GM18858 (cell line): ENCODE data around the gene LINGO1.

ENCODE experiments used
- ATAC-seq: cut with Tn5 transposase; IDR thresholded peaks from one replicate; pipeline ENCODE4 v1.9.1; 2021; ENCODE audit not compliant: unreplicated experiment

The LINGO1 gene

DNA sequence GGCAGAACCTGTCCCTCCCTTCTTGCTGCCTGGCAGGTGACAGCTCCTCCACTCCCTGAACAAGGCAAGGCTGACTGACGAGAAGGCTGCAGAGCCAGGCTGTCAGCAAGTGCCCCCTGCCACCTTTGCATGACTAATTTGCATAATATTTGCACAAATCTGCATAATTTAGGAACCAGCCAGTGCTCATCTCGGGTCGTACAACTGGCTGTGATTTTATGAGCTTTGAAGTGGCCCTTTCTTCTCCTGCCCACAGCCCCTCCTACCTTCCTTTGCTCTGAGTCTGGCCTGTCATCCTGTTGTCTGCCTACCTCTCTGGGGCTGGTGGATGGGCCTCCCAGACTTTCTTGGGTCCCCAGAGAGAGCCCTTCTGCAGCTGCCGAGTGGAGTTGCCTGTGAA is 58.9 kb downstream of the LINGO1 start:
- no peak for ATAC-seq

DNA sequence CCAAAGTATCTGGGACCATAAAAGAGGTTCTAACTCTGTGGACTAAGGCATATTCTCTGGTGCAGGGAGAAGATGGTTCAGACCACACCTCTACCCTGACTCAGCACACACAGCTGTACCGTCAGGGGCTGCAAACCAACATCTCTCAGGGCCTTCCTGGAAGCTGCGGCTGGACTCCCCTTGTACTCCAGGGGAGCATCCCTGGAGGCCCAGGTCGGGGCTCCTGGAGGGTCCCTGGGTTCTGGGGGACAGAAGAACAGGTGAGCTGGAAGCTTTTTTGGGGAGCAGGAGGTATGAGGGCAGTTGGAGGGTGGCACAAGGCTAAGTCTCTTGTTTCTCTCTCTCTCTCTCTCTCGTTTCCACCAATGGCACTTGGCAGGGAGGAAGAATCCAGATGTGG is 60.5 kb downstream of the LINGO1 start:
- no peak for ATAC-seq

DNA sequence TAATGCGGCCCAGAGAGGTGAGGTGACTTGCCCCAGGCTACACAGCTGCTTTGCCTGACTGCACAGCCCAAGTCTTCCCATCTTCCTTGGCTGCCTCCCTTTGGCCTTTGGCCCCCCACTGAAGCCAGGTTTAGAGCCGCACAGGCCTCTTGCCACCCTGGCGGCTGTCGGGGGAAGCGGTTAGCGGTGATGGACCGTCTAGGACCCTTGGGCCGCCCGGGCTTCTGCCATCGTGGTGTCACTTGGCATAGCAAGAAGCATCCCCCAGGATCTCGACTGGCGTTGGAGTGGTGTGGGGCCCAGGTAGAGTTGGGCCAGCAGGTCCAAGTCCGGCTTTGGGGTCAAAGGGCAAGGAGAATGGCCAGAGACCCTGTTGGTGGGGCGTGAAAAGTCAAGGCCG is 61.0 kb downstream of the LINGO1 start:
- no peak for ATAC-seq

DNA sequence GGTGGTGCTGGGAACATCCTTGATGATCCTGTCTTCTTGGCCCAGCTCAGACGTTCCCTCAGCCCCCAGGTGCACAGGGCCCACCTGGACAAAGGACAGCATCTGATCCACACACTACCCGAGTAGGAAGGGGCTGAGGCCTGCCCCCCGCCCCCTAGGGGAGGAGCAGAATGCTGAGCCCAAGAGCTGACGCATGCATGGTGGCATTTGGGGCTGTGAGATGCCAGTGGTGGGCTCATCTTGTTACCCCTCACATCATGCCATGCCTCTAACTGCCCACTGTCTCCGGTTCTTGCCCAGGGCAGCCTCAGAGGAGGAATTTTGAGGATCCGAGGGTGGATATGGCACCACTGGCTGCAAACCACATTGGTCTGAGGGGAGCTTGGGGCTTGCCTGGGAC is 61.5 kb downstream of the LINGO1 start:
- ATAC-seq, result no peak

DNA sequence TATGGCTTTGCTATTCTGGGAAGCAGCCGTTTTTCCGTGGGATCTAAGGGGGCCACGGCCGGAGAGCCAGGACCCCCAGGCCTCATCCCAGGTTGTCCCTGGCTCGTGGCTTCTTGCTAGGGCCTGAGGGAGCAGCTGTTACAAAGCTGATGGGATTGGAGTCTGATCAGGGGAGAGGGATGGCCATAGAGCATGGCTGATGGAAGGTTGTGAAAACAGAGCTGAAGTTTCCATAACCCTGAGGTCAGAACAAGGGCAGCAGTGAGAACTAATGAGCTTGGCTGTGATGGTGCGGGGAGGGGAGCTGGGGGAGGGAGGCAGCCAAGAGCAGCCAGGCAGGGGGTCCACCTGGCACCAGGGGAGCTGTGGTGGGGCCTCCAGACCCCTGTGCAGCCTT is 63.0 kb downstream of the LINGO1 start:
- no peak for ATAC-seq

DNA sequence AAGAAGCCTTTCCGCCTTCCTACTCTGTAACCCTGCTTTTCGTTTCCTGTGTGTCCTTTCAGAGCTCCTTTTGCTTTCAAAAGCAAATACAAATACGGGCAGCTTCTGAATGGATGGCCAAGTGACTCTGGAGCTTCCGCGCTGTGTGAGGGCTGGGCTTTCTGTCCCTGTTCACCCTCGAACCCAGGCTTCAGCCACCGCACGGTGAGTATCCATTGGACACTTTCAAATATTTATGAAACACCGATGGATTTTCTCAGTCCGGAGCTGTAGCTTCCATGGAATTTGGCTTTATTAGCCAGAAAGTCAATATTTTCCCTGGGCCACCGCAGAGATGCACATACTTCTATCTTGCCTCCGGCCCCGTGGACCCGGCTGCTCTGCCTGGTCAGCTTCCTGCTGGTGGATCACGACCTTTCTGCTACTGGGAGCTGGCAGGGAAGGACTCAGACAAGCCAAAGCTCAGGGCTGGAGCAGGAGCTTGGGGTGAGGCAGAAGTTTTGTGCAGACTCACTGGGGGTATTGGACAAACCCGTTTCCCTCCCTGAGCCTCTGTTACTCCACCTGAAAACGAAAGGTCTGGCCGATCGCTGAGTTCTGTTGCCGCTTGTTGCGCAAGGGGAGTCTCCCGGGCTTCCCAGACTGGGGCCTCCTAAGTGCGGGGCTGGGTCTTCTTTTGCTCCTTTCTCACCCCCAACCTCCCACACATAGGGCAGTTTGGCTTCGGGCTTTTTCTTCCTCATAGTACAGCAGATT is 63.6 kb downstream of the LINGO1 start:
- ATAC-seq, result no peak

DNA sequence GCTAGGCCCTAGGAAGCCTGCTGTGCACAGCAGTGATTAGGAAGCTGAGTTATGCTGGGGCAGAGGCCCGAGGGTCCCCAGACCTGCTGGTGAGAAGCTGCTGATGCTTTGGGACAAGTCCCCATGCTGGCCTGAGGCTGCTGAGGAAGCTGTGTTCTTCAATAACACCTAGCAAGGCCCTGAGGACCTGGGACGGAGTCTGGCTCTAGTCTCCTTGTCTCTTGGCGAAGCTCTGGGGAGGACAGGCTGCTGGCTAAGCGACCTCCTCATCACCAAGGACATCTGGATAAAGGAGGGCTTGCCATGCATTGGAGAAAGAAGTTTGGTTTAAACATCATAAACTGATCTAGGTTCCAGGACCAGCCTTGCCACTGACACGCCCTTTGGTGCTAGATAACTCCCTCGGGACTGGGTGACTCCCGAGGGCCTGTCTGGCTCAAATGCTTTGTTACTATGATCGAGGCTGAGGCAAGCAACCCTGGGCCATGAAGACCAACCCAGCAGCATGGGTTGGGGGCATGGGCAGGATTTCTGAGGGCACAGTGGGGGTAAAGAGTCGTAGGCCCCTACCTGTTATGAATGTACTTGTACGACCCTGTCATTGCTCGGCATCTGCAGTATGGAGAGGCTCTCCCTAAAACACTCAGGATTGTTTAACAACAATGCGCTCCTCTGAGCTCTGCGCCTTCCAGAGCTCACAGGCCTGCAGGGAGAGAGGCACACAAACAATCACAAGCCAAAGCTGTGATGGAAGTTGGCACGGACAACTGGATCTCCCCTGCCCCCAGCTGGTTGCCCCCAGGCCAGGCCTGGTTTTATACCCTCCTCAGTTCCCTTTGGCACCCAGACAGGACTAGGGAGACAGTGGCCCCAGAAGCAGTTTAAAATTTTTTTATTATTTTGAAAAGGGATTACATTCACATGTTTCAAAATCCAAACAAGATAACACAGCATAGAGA is 64.4 kb downstream of the LINGO1 start:
- ATAC-seq, result no peak

DNA sequence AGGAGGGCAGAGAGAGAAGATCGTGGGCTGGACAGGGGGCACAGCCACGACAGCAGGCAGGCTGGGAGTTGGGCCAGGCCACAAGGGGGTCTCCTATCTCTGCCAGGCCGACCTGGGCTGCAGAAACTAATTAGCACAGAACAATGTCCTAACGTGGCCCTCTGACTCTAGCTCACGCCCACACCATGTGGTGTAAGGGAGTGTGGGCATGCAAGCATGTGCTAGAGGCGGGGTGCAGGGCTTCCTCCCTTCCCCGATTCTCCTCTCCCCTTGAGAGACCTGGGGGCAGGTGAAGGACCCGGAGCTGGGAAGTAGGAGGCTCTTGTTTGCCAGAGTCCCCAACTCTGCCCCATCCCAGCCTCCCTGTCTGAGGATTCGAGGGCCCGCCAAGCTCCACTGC is 65.5 kb downstream of the LINGO1 start:
- ATAC-seq, result no peak

DNA sequence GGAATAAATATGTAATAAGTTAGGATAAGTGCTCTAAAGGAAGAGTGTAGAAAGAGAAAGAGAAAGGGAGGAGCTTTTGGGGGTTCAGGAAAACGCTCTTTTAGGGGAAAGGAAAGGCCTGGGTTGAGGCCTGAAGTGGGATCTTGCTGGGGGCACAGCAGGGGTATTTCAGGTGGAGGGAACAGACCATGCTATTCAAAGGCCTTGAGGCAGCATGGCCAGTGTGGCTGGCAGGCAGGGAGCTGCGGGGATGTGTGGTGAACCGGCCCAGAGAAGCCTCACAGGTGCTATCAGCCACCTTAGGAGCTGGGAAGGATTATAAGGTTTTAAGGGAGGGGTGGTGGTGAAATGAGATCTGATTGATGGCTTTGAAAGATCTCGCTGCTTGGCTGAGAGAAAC is 66.6 kb downstream of the LINGO1 start:
- no peak for ATAC-seq

DNA sequence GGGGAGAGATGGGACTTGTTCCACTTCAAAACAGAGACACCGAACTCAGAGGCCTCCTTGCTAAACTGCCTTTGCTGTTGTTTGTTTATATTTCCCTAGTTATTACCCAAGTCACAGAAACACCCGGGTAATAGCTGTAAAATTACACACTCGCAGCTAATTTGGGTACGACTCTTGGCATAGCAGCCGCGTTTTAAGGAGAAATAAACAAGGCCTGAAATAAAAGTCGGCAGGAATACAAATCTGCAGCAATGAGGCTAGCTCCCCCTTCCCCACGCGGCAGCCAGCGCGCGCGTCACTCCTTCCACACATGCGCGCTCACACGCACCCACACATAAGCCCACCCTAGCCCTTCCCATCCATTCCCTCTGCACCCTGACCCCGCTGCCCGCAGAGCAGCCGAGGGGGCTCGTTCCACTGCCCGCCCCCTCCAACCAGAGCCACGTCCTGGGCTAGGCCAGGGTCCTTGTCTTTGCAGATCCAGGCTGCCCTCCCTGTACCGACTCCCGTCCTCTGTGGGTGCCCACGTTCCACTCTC is 67.3 kb downstream of the LINGO1 start:
- no peak for ATAC-seq

DNA sequence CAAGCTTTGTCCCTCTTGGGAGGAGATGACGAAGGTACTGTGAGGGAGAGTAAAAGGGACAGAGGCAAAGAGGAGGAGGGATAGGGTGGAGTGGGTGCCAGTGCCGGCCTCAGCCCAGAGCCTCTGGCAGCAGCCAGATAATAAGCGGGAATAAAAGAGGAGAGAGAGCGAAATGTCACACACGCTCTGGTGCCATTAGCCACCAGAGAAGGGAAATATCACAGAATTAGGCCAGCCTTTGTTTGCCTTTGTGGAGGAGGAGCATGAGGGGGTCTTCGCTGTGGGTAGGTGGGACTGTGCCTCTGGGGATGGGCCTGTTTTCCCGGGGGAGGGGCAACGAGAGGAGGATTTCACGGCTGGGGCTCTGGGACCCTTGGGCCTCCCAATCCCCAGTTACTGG is 67.8 kb downstream of the LINGO1 start:
- ATAC-seq, result no peak

DNA sequence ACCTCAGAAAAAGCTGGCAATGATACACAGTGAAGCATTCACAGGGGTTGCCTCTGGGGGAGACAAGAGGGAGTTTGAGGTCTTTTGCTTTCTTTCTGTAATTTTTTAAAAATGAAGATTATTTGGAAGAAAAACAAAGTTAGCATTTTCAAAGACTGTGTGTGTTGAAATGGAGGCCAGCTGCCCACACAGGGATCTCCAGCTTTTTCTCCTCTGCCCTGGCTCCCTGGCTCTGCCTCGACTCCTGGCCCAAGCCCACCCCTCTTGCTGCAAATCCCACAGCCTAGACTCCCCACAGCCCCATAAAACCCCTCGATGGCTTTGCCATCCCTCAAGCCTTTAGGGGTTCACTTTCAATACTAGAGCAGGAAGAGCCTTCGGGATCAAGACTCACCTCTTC is 68.4 kb downstream of the LINGO1 start:
- no peak for ATAC-seq

DNA sequence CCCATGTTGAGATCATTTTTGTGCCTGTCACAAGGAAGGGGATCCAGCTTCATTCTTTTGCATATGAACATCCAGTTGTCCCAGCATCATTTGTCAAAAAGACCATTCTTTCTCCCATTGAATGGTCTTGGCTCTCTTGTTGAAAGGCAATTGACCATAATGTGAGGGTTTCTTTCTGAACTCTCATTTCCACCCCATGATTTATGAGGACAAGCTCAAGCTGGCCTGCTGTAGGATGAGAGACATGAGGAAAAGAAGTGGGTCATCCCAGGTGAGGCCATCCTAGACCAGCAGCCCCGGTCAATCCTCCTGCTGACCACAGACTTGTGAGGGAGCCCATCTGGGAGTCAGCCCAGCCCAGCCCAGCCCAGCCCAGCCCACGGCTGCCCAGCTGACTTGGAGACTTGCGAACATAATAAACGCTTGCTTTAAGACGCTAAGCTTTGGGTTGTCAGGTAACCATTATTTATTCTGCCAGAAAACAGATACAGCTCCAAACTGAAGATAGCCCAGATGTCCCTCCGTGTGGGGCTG is 69.0 kb downstream of the LINGO1 start:
- ATAC-seq, result no peak
